Mammary epithelial cell (primary cell): ENCODE results near the gene EYS.

Experiments
- CTCF ChIP-seq, 2 donors: IDR thresholded peaks in 1 of 2; conservative IDR thresholded peaks in 1 of 2; 2 replicates each; pipeline ENCODE4 v1.5.1; 2011 to 2012; ENCODE audit warnings: inconsistent platforms in 2 of 2, low read length in 2 of 2, mild to moderate bottlenecking in 2 of 2, control low read depth in 1 of 2, low read depth in 1 of 2; ENCODE audit not compliant: insufficient read depth in 1 of 2; ENCODE audit errors: extremely low read depth in 1 of 2
- EZH2 ChIP-seq: IDR thresholded peaks from 2 replicates; pipeline ENCODE4 v1.6.1; 2012; ENCODE audit warnings: low read length, inconsistent platforms, borderline replicate concordance

- TF ChIP-seq CTCF (conservative IDR thresholded peaks at IDR 0.05 in 1 of 2, IDR thresholded peaks at IDR 0.05 in 1 of 2; ENCODE audit: extremely low read depth in 1 of 2, insufficient read depth in 1 of 2, low read depth in 1 of 2, low read length in 2 of 2), result no peak
- no peak for TF ChIP-seq EZH2
Observed at GRCh38 chr6:65680232-65680631, 26.8 kb downstream of the EYS start.
